ENCODE results near the gene FNBP1.

FNBP1 gene

GRCh38 chr9:129880654-129881546 lies 162.1 kb downstream of the FNBP1 start:
- H3K4me3 ChIP-seq (ENCODE audit: low read depth, low read length) = no peak overlapping the region
- TF ChIP-seq, protein P1, sequence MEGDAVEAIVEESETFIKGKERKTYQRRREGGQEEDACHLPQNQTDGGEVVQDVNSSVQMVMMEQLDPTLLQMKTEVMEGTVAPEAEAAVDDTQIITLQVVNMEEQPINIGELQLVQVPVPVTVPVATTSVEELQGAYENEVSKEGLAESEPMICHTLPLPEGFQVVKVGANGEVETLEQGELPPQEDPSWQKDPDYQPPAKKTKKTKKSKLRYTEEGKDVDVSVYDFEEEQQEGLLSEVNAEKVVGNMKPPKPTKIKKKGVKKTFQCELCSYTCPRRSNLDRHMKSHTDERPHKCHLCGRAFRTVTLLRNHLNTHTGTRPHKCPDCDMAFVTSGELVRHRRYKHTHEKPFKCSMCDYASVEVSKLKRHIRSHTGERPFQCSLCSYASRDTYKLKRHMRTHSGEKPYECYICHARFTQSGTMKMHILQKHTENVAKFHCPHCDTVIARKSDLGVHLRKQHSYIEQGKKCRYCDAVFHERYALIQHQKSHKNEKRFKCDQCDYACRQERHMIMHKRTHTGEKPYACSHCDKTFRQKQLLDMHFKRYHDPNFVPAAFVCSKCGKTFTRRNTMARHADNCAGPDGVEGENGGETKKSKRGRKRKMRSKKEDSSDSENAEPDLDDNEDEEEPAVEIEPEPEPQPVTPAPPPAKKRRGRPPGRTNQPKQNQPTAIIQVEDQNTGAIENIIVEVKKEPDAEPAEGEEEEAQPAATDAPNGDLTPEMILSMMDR (IDR thresholded peaks at IDR 0.05; ENCODE audit: low read depth, low read length) = no peak
- TF ChIP-seq, protein P2, sequence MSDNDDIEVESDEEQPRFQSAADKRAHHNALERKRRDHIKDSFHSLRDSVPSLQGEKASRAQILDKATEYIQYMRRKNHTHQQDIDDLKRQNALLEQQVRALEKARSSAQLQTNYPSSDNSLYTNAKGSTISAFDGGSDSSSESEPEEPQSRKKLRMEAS (IDR thresholded peaks at IDR 0.05; ENCODE audit: low read depth, low read length) = no peak
- no peak for TF ChIP-seq POLR2A (IDR thresholded peaks at IDR 0.05; ENCODE audit: extremely low read depth, insufficient read length)
- no peak for TF ChIP-seq MYC (IDR thresholded peaks at IDR 0.05; ENCODE audit: low read depth, low read length)
- DNase-seq (ENCODE audit: low read depth) = no peak

- TF ChIP-seq, protein P1 (IDR thresholded peaks at IDR 0.05; ENCODE audit: low read depth, low read length) = no peak
- TF ChIP-seq MYC (IDR thresholded peaks at IDR 0.05; ENCODE audit: low read depth, low read length) (no peak), POLR2A (IDR thresholded peaks at IDR 0.05; ENCODE audit: extremely low read depth, insufficient read length) (no peak)
- TF ChIP-seq, protein P2 (IDR thresholded peaks at IDR 0.05; ENCODE audit: low read depth, low read length) = no peak
- H3K4me3 ChIP-seq (ENCODE audit: low read depth, low read length) = no peak overlapping the region
- DNase-seq (ENCODE audit: low read depth) = no peak
Measured at GRCh38 chr9:129879991-129880653, 162.9 kb downstream of the FNBP1 start.

DNA sequence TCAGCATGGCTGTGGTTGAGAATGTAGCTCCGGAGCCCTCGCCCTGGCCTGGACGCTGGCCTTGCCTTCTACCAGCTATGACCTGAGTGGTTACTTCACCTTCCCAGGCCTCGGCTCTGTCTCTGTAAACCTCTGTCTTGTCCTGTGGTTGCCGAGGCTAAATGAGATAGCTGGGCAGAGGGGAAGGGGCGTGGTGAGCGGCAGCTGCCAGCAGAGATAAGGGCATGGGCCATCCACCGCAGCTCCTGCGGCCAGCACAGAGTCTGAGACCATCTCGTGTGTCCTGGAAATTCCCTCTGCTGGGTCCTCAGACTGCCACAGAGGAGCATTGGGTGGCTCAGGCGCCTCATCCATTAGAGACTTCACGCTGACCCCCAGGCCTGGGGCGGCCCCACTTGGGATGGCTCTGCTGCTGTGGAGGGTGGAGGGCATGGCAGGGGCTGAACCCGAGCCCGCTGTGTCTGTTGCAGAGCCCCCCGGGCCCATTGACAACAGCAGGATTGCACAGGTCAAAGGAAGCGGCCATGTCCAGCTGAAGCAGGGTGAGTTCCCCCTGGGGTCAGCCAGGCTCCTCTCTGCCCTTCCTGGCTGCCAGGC lies 163.8 kb downstream of the FNBP1 start:
- H3K4me3 ChIP-seq (ENCODE audit: low read depth, low read length) = no peak overlapping the region
- TF ChIP-seq, protein P1 (IDR thresholded peaks at IDR 0.05; ENCODE audit: low read depth, low read length) = no peak
- TF ChIP-seq MYC (IDR thresholded peaks at IDR 0.05; ENCODE audit: low read depth, low read length) (no peak), POLR2A (IDR thresholded peaks at IDR 0.05; ENCODE audit: extremely low read depth, insufficient read length) (no peak)
- TF ChIP-seq, protein P2 (IDR thresholded peaks at IDR 0.05; ENCODE audit: low read depth, low read length) = no peak
- no peak for DNase-seq (ENCODE audit: low read depth)

- peak; percentile 6 for DNase-seq (ENCODE audit: low read depth)
- H3K4me3 ChIP-seq (ENCODE audit: low read depth, low read length) = no peak overlapping the region
- TF ChIP-seq, protein P1 (IDR thresholded peaks at IDR 0.05; ENCODE audit: low read depth, low read length) = no peak
- TF ChIP-seq MYC (IDR thresholded peaks at IDR 0.05; ENCODE audit: low read depth, low read length) = no peak
- TF ChIP-seq POLR2A (IDR thresholded peaks at IDR 0.05; ENCODE audit: extremely low read depth, insufficient read length) = no peak
- TF ChIP-seq, protein P2 (IDR thresholded peaks at IDR 0.05; ENCODE audit: low read depth, low read length) = no peak
Measured at GRCh38 chr9:129878291-129878690, 164.7 kb downstream of the FNBP1 start.

GRCh38 chr9:129876815-129877214 lies 166.2 kb downstream of the FNBP1 start:
- TF ChIP-seq, protein P1 (IDR thresholded peaks at IDR 0.05; ENCODE audit: low read depth, low read length) = no peak
- TF ChIP-seq POLR2A (IDR thresholded peaks at IDR 0.05; ENCODE audit: extremely low read depth, insufficient read length) (no peak), MYC (IDR thresholded peaks at IDR 0.05; ENCODE audit: low read depth, low read length) (no peak)
- TF ChIP-seq, protein P2 (IDR thresholded peaks at IDR 0.05; ENCODE audit: low read depth, low read length) = no peak
- H3K4me3 ChIP-seq (ENCODE audit: low read depth, low read length) = no peak overlapping the region
- DNase-seq (ENCODE audit: low read depth) = no peak
